K562 (cell line): ENCODE results near the gene PACSIN3.

Experiments
- CEBPB ChIP-seq: fragments of 450-650 bp; IDR thresholded peaks from 2 replicates; pipeline ENCODE4 v1.6.1; 2016; ENCODE audit warnings: missing genetic modification characterization, missing compliant biosample characterization
- DMBX1 ChIP-seq: fragments of 250-450 bp; sonication (Bioruptor Pico); IDR thresholded peaks from 2 replicates; pipeline ENCODE4 v1.8.0; 2022; ENCODE audit warnings: inconsistent platforms, mild to moderate bottlenecking, moderate library complexity, borderline replicate concordance
- E2F8 ChIP-seq: fragments of 450-650 bp; IDR thresholded peaks from 2 replicates; pipeline ENCODE4 v1.7.1; 2018; ENCODE audit warnings: mild to moderate bottlenecking, low read depth; ENCODE audit not compliant: partially characterized antibody
- MXD1 ChIP-seq: fragments of 250-450 bp; sonication (Bioruptor Pico); IDR thresholded peaks from 2 replicates; pipeline ENCODE4 v1.8.0; 2021; ENCODE audit warnings: borderline replicate concordance, mild to moderate bottlenecking, moderate library complexity; ENCODE audit not compliant: poor library complexity, severe bottlenecking
- POLR2AphosphoS5 ChIP-seq: IDR thresholded peaks from 2 replicates; pipeline ENCODE4 v1.6.1; 2011; ENCODE audit warnings: mild to moderate bottlenecking, low read depth, low read length, moderate library complexity; ENCODE audit not compliant: control insufficient read depth, insufficient read depth
- RNF2 ChIP-seq: sonication (generic); IDR thresholded peaks from 2 replicates; pipeline ENCODE4 v1.6.1; 2016
- TEAD1 ChIP-seq, 2 experiments: fragments of 450-650 bp in 1 of 2; sonication (generic) in 1 of 2; formaldehyde crosslinking; IDR thresholded peaks; 2 replicates each; pipeline versions ENCODE4 v1.4.0 to v1.8.0; 2020 to 2022; ENCODE audit warnings: mild to moderate bottlenecking in 2 of 2, missing genetic modification reagents in 1 of 2
- TF ChIP-seq, protein P1 (sequence below), 3 experiments: IDR thresholded peaks in 2 of 3; conservative IDR thresholded peaks in 1 of 3; 2 replicates each; pipeline ENCODE4 v1.5.1; 2011 to 2012; ENCODE audit warnings: low read length in 3 of 3, mild to moderate bottlenecking in 3 of 3, control low read depth in 2 of 3, improper control_type of control experiment in 1 of 3, inconsistent platforms in 1 of 3, low read depth in 1 of 3, mixed read lengths in 1 of 3, moderate library complexity in 1 of 3; ENCODE audit not compliant: insufficient read depth in 2 of 3
- TF ChIP-seq, protein P2 (sequence below): sonication (generic); formaldehyde crosslinking; IDR thresholded peaks from 2 replicates; pipeline ENCODE4 v1.9.0; 2022; ENCODE audit warnings: mild to moderate bottlenecking, missing genetic modification reagents

DNA sequence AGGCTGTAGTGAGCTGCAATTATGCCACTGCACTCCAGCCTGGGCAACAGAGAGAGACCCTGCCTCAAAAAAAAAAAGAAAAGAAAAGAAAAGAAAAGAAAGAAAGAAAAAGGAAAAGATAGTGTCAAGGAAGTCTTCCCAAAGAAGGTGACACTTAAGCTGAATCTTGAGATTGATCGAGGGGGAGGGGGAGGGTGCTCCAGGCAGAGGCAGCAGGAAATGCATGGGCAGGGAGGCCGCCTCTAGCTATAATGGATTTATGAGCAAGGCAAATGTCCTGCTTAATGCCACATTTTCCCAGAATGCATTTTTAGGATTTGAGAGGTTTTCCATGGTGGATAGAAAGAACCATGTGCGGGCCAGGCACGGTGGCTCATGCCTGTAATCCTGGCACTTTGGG, 14.8 kb upstream of the PACSIN3 start:
- TF ChIP-seq CEBPB: no peak
- TF ChIP-seq DMBX1 (CRISPR knock-in tag): no peak
- no peak for TF ChIP-seq RNF2
- TF ChIP-seq, protein P1, sequence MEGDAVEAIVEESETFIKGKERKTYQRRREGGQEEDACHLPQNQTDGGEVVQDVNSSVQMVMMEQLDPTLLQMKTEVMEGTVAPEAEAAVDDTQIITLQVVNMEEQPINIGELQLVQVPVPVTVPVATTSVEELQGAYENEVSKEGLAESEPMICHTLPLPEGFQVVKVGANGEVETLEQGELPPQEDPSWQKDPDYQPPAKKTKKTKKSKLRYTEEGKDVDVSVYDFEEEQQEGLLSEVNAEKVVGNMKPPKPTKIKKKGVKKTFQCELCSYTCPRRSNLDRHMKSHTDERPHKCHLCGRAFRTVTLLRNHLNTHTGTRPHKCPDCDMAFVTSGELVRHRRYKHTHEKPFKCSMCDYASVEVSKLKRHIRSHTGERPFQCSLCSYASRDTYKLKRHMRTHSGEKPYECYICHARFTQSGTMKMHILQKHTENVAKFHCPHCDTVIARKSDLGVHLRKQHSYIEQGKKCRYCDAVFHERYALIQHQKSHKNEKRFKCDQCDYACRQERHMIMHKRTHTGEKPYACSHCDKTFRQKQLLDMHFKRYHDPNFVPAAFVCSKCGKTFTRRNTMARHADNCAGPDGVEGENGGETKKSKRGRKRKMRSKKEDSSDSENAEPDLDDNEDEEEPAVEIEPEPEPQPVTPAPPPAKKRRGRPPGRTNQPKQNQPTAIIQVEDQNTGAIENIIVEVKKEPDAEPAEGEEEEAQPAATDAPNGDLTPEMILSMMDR (IDR thresholded peaks at IDR 0.05 in 2 of 3, conservative IDR thresholded peaks at IDR 0.05 in 1 of 3; ENCODE audit: insufficient read depth in 2 of 3, low read depth in 1 of 3, low read length in 3 of 3): no peak
- no peak for TF ChIP-seq TEAD1 (CRISPR knock-in tag; IDR thresholded peaks at IDR 0.05)
- TF ChIP-seq, protein P2, sequence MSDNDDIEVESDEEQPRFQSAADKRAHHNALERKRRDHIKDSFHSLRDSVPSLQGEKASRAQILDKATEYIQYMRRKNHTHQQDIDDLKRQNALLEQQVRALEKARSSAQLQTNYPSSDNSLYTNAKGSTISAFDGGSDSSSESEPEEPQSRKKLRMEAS (CRISPR knock-in tag): no peak
- TF ChIP-seq MXD1: no peak
- TF ChIP-seq POLR2AphosphoS5: no peak
- no peak for TF ChIP-seq E2F8
